ENCODE results near the gene SMARCA4.
A peak's percentile ranks its signal among the peaks of the same experiment; 100 is the strongest.
"Not testable (repeated sequence)": the region's sequence is repeated elsewhere in the genome, so short reads cannot be mapped to it uniquely, and the experiment has no call there.

SMARCA4 gene

GRCh38 chr19:10929402-10929794, 31.4 kb upstream of the SMARCA4 start:
- no peak for DNase-seq

DNA sequence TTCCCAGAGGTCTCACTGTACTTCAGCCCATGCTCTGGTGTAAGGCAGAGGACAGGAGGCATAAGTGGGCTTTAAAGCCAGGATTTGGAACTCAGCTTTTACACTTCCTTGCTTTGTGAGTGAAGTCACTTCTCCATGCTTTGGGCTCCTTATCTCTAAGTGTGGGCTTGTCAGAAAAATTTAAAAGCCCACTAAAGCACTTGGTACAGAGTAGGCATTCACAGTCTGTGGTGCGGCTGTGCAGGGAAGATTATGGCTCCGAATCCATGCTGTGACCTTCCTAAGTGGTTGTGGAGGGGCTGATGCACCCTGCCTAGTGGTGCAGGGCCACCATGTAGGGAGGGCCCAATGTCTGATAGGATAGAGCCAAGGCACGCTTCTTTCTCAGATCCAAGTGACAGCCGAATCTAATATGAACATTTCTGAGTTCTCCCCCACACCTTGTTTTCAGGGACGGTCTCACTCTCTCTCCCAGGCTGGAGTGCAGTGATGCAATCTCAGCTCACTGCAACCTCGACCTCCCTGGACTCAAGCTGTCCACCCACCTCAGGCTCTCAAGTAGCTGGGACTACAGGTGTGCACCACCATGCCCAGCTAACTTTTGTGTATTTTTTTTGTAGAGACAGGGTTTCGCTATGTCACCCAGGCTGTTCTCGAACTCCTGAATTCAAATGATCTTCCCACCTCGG, 25.3 kb upstream of the SMARCA4 start:
- no peak for DNase-seq

DNA sequence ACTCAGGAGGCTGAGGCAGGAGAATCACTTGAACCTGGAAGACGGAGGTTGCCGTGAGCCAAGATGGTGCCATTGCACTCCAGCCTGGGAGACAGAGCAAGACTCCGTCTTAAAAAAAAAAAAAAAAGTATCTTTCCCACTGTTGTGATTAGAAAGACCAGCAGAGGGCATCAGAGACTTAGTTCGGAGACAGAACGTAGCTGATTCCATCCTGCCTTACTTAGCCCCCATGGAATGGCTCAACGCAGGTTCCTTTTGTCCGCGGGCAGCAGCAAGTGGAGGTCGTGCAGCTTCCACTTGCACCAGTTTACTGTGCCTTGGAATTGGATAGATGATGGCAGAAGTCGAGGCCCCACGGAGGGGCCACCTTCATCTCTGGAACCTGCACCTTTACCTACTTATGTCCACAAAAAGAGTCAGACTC, 24.2 kb upstream of the SMARCA4 start:
- DNase-seq = peak; percentile 81

DNA sequence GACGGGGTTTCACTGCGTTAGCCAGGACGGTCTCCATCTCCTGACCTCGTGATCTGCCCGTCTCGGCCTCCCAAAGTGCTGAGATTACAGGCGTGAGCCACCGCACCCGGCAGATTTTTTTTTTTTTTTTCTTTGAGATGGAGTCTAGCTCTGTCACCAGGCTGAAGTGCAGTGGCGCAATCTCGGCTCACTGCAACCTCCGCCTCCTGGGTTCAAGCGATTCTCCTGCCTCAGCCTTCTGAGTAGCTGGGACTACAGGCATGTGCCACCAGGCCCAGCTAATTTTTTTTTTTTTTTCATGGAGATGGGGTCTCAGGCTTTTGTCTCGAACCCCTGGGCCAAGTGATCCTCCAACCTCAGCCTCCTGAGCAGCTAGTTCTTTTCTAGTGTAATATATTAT, 19.2 kb upstream of the SMARCA4 start:
- DNase-seq = not testable (repeated sequence)

DNA sequence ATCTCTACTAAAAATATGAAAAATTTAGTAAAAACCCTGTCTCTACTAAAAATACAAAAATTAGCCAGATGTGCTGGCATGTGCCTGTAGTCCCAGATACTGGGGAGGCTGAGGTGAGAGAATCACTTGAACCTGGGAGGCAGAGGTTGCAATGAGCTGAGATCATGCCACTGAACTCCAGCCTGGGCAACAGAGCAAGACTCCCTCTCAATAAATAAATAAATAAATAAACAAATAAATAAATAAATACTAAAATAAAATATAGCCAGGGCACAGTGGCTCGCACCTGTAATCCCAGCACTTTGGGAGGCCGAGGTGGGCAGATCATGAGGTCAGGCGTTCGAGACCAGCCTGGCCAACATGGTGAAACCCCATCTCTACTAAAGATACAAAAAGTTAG, 17.4 kb upstream of the SMARCA4 start:
- not testable (repeated sequence) for DNase-seq

GRCh38 chr19:10945264-10945663, 15.6 kb upstream of the SMARCA4 start:
- no peak for DNase-seq

GRCh38 chr19:10946958-10947657, 13.7 kb upstream of the SMARCA4 start:
- no peak for DNase-seq

GRCh38 chr19:10952809-10953208, 8.0 kb upstream of the SMARCA4 start:
- peak; percentile 66 for DNase-seq

DNA sequence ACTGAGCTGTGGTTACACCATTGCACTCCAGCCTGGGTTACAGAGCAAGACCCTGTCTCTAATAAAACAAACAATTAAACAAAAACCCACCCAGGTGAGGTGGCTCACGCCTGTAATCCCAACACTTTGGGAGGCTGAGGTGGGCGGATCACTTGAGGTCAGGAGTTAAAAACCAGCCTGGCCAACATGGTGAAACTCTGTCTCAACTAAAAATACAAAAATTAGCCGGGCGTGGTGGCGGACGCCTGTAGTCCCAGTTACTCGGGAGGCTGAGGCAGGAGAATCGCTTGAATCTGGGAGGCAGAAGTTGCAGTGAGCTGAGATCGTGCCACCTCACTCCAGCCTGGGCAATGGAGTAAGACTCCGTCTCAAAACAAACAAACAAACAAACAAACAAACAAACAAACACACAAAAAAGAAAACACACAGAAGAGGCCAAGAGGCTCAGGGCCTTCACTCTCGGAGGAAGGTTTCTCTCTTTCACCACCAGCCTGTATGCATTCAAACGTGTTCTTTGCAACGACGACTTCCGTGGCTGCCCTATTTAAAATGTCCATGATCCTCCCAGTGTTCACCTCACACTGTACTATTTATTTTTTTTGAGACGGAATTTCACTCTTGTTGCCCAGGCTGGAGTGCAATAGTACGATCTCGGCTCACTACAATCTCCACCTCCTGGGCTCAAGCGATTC, 1.4 kb upstream of the SMARCA4 start:
- DNase-seq = not testable (repeated sequence)

DNA sequence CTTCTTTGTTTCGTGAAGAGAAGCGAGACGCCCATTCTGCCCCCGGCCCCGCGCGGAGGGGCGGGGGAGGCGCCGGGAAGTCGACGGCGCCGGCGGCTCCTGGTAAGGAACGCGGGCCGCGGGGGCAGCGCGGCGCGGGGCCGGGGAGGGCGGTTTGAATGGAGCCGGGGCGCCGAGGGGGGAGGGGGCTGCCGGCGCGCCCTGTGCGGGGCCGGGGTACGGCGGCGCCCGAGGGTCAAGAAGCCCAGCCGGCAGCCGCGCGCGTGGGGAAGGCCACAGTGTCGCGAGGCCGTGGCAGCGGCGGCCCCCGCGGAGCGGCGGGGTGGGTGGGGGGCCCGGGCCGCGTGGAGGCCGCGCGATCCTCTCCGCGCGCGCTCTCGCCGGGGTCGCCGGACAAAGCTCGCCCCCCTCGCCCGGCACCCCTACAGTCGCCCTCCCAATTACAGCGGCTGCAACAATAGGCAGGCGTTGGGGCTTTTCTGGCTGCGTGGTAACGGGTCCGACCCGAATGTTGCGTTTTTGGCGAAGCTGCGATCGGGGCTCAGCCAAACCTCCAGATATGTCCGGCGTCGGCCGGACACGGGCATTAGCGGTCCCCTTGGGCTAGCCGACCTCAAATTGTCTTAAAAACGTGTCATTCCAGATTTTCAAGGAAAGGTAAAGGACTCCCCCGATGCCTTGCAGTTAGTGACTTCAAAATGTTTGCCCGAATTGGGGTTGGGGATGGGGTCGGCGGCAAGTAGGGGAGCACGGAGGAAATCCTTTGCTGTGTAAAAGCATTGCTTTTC, 437 bp downstream of the SMARCA4 start:
- DNase-seq = no peak

DNA sequence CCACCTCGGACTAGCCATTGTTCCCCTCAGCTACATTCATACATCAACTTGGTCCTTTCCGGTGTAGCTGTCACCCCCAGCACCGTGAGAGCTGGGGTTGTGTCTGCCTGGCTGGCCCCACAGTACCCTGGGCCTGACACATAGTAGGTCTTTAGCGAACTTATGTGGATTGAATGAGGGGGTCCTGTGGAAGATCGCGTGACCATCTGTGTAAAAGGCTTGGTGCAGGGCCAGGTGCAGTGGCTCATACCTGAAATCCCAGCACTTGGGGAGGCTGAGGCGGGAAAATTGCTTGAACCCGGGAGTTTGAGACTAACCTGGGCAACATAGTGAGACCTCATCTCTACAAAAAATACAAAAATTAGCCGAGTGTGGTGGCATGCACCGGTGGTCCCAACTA, 2.0 kb downstream of the SMARCA4 start:
- no peak for DNase-seq

DNA sequence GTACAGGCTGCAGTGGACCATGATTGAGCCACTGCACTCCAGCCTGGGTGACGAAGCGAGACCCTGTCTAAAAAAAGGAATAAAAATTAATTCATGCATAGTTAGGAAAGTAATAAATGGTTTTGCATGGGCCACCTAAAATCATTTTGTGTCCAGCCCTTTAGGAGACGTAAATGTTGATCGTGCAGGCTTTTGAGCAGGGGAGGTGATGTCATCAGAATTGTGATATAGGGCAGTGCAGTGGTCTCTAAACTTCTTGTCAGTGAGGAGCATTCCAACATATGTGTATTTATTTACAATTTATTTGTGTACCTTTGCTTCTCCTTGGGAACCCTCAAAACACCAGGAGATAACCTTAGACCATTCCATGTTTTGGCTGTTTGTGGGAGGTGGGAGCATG, 3.0 kb downstream of the SMARCA4 start:
- no peak for DNase-seq

DNA sequence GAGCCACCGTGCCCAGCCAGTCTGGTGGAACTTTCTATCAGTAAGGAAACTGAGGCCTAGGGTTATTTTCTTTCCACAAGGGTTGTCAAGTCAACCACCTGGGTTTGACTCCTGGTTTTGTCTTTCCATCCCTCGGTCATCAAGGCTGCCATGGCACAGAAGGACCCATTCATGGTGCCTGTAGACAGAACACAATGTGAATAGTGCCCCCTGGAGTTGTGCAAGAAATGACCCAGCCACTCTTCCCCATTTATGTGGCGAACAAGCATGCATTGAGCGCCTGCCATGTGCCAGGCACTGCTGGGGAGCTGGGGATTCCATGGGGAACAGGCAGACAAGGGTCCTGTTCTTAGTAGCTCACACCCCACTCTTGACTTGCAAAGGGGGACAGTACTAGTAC, 4.1 kb downstream of the SMARCA4 start:
- DNase-seq = no peak

- no peak for DNase-seq
Observed at GRCh38 chr19:10965398-10965797, 4.6 kb downstream of the SMARCA4 start.

DNA sequence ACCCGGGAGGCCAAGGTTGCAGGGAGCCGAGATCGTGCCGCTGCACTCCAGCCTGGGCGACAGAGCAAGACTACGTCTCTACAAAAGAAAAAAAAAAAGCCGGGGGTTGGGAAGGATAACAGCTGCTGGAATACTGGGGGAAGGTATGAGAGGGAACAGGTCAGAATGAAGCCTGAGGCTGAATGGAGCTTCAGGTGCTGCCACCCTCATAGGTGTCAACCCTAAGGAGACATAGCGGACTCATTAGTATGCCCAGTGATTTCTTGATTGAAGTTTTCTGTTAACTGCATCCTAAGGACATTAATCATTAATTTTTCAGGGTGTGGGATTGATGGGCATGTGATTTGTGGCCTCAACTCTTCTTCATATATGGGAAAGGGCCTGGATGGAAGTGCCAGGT, 6.0 kb downstream of the SMARCA4 start:
- no peak for DNase-seq

GRCh38 chr19:10968527-10969135, 7.8 kb downstream of the SMARCA4 start:
- no peak for DNase-seq

- no peak for DNase-seq
Observed at GRCh38 chr19:10971107-10971726, 10.4 kb downstream of the SMARCA4 start.

- no peak for DNase-seq
Observed at GRCh38 chr19:10975374-10976130, 14.7 kb downstream of the SMARCA4 start.

DNA sequence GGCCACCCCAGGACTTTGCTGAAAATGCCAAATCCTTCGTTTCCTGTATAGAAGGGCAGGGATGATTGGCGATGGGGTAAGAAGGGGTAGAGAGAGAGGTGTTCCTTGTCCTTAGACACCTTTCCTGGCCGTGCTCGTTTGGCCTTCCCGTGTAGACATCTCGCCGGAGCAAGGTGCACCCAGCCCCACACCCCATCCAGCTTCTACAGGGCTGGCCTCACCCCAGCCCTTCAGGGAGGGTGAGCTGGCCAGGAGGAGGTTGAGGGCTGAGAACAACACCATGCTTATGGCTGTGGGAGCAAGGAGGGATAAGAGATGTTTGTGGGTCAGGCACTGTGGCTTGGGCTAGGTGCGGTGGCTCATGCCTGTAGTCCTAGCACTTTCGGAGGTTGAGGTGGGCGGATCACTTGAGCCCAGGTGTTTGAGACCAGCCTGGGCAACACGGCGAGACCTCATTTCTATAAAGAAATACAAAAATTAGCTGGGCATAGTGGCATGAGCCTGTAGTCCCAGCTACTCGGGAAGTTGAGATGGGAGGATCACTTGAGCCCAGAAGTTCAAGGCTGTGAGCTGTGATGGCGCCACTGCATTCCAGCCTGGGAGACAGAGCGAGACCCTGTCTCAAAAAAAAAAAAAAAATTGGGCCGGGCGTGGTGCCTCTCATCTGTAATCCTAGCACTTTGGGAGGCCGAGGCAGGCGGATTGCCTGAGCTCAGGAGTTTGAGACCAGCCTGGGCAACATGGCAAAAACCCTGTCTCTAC, 15.5 kb downstream of the SMARCA4 start:
- DNase-seq = no peak

DNA sequence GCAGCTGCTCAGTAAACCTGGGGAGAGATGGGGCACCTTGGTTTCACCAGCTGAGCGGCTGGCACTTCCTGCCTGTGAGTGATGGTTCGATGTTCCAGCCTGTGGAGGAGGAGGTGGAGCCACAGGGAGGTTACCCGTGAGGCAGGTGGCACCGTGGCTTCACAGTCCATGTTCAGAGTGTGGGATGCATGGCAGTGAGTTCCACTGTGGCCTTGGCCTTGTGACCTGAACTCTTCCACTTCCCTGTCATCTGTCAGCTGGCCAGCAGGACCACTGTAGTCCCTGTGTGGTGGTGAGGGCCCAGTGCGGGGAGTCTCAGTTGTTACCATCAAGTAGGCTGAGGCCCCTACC, 16.9 kb downstream of the SMARCA4 start:
- no peak for DNase-seq

DNA sequence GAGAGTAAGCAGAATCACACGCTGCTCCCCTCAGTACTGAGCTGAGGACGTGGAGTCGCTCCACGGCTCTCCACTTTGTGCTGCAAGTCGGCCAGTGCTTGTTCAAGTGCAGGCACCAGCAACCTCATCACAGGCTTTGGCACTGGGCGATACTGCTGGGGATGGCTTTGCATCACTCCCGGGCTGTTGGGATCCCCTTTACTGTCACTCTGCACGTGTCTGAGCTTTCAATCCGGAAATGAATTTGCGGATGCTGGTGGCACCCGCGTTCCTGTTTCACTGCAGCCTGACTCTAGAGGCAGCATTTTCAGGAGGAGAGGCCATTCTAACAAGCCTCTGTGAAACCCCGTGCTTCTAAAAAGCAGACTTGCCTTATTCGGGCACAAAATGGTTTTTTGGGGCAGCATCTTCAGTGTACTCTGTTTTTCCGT, 19.1 kb downstream of the SMARCA4 start:
- no peak for DNase-seq

Data from DMS153 (cell line).